ENCODE measurements around the gene LALBA.
"Not testable (repeated sequence)": the region's sequence is repeated elsewhere in the genome, so short reads cannot be mapped to it uniquely, and the experiment has no call there.

Gene LALBA

GRCh38 chr12:48527891-48528670 is 41.8 kb downstream of the LALBA start:
- no peak for DNase-seq (ENCODE audit: low read depth)

GRCh38 chr12:48525332-48525731 is 44.5 kb downstream of the LALBA start, which contains the start of gene OR8S1:
TSS of gene OR8S1 (plus strand) at chr12:48525632. CDS start at chr12:48525632, 0 bp downstream.
- no peak for DNase-seq (ENCODE audit: low read depth)

- not testable (repeated sequence) for DNase-seq (ENCODE audit: low read depth)
Measured at GRCh38 chr12:48520381-48520780, 49.5 kb downstream of the LALBA start.

All from CMK (cell line).